HepG2 (cell line): ENCODE data around the gene ZBTB44. TPM values are rescaled to one million over a fixed set of nuclear protein-coding genes. Genes with fewer than 3 reads are reported as not detected.

Source experiments
- ATAC-seq: fragments of 200-7000 bp; cut with Tn5 transposase; 3 replicates; pipeline ENCODE4 v1.9.1; 2020; ENCODE audit warnings: mild to moderate bottlenecking, moderate library complexity
- BruUV-seq: library from RNA; stranded (reverse); fragments of 400-500 nt; replicated peaks from 2 replicates; lab custom pipeline; 2021; lab: Mats Ljungman, UMichigan
- CTCF ChIA-PET: fragments of 300-600 bp; formaldehyde crosslinking; extraction: SDS; loops from one replicate; lab custom pipeline; 2021; ENCODE audit warnings: low total read pairs, inconsistent platforms, low intra/inter-chr PET ratio; lab: Yijun Ruan, JAX
- POLR2A ChIA-PET: fragments of 350-600 bp; sonication (Branson Sonifier 250); formaldehyde crosslinking; loops from one replicate; lab custom pipeline; 2020; ENCODE audit warnings: antibody characterized with exemption, inconsistent platforms; lab: Yijun Ruan, JAX
- DNase-seq: peaks from one replicate; pipeline ENCODE4 v3.0.0-alpha.2; 2015; ENCODE audit warnings: low spot score
- FAIRE-seq: peaks from 3 replicates; lab custom pipeline; 2011; peaks lifted over from hg19 to GRCh38; lab: Jason Lieb, UNC
- H2AFZ ChIP-seq: one replicate; pipeline ENCODE4 v1.6.1; 2011; ENCODE audit warnings: low read length, inconsistent platforms
- H3K27ac ChIP-seq: fragments of 300-600 bp; 3 replicates; pipeline ENCODE4 v1.8.0; 2011; ENCODE audit warnings: mixed run types, mild to moderate bottlenecking, mixed read lengths, low read length, inconsistent platforms; ENCODE audit not compliant: insufficient read depth; ENCODE audit errors: extremely low read length
- H3K27me3 ChIP-seq, 2 experiments: fragments of 200-600 bp in 1 of 2; 2 replicates in 1 of 2; 3 replicates in 1 of 2; pipeline versions ENCODE4 v1.6.0 to v1.8.0; 2011; ENCODE audit warnings: low read length in 2 of 2, mild to moderate bottlenecking in 2 of 2, moderate library complexity in 2 of 2, inconsistent platforms in 1 of 2; ENCODE audit not compliant: insufficient read depth in 2 of 2, control insufficient read depth in 1 of 2
- H3K36me3 ChIP-seq, 2 experiments: fragments of 200-600 bp in 1 of 2; replicated peaks in 1 of 2; 2 replicates in 1 of 2; 3 replicates in 1 of 2; pipeline versions ENCODE4 v1.5.1 to v1.8.0; 2011; ENCODE audit warnings: low read length in 2 of 2, inconsistent platforms in 1 of 2; ENCODE audit not compliant: insufficient read depth in 2 of 2, control insufficient read depth in 1 of 2
- H3K4me1 ChIP-seq: 2 replicates; pipeline ENCODE4 v1.5.1; 2012; ENCODE audit warnings: low read length, inconsistent platforms; ENCODE audit not compliant: insufficient read depth
- H3K4me2 ChIP-seq: 2 replicates; pipeline ENCODE4 v1.6.0; 2011; ENCODE audit warnings: low read depth, low read length, inconsistent platforms
- H3K4me3 ChIP-seq, 3 experiments: fragments of 200-600 bp in 1 of 3; sonication (generic), shearing (Covaris generic) in 1 of 3; replicated peaks in 1 of 3; 2 replicates each; pipeline ENCODE4 v1.5.1; 2011 to 2016; ENCODE audit warnings: low read length in 3 of 3, inconsistent platforms in 2 of 3, low read depth in 2 of 3, mild to moderate bottlenecking in 2 of 3, control low read depth in 1 of 3, mixed read lengths in 1 of 3; ENCODE audit not compliant: insufficient read depth in 1 of 3
- H3K79me2 ChIP-seq: one replicate; pipeline ENCODE4 v1.6.1; 2011; ENCODE audit warnings: low read length, inconsistent platforms; ENCODE audit not compliant: insufficient read depth
- H3K9ac ChIP-seq: 2 replicates; pipeline ENCODE4 v1.6.0; 2011; ENCODE audit warnings: mild to moderate bottlenecking, low read depth, low read length, inconsistent platforms; ENCODE audit not compliant: insufficient read depth
- H3K9me3 ChIP-seq: 2 replicates; pipeline ENCODE4 v1.5.1; 2012; ENCODE audit warnings: mild to moderate bottlenecking, low read length
- H4K20me1 ChIP-seq: 2 replicates; pipeline ENCODE4 v1.6.0; 2011; ENCODE audit warnings: inconsistent platforms, mild to moderate bottlenecking, low read length, moderate library complexity; ENCODE audit not compliant: insufficient read depth
- AHR ChIP-seq: IDR thresholded peaks from 2 replicates; pipeline ENCODE4 v1.6.1; 2018; ENCODE audit warnings: missing genetic modification reagents, missing compliant biosample characterization
- BRCA1 ChIP-seq: sonication (generic); formaldehyde crosslinking; IDR thresholded peaks from 2 replicates; pipeline ENCODE4 v1.4.0; 2020; ENCODE audit warnings: missing genetic modification reagents
- CREB1 ChIP-seq, 2 experiments: fragments of 450-650 bp in 1 of 2; IDR thresholded peaks; 2 replicates each; pipeline ENCODE4 v1.6.1; 2016 to 2017; ENCODE audit warnings: control low read depth in 1 of 2, mild to moderate bottlenecking in 1 of 2, missing compliant biosample characterization in 1 of 2, missing genetic modification characterization in 1 of 2
- FOXP1 ChIP-seq, 2 experiments: fragments of 450-650 bp in 1 of 2; IDR thresholded peaks; 2 replicates each; pipeline ENCODE4 v1.6.1; 2017 to 2018; ENCODE audit warnings: antibody characterized with exemption in 1 of 2
- GRHL1 ChIP-seq: sonication (generic); formaldehyde crosslinking; conservative IDR thresholded peaks from 2 replicates; pipeline ENCODE4 v1.8.0; 2022; ENCODE audit warnings: missing genetic modification reagents
- HMG20A ChIP-seq: IDR thresholded peaks from 2 replicates; pipeline ENCODE4 v1.6.1; 2016; ENCODE audit warnings: borderline replicate concordance
- MAFK ChIP-seq, 2 experiments: IDR thresholded peaks in 1 of 2; conservative IDR thresholded peaks in 1 of 2; 2 replicates each; pipeline ENCODE4 v1.6.1; 2011; ENCODE audit warnings: improper control_type of control experiment in 2 of 2, low read length in 2 of 2
- NKX3-1 ChIP-seq: sonication (generic); formaldehyde crosslinking; IDR thresholded peaks from 2 replicates; pipeline ENCODE4 v1.5.0; 2020; ENCODE audit warnings: missing genetic modification reagents
- SP5 ChIP-seq: IDR thresholded peaks from 2 replicates; pipeline ENCODE4 v1.6.1; 2016; ENCODE audit warnings: low read depth, borderline replicate concordance
- TP53 ChIP-seq: sonication (generic); formaldehyde crosslinking; conservative IDR thresholded peaks from 2 replicates; pipeline ENCODE4 v1.4.0; 2020; ENCODE audit warnings: missing genetic modification reagents
- ZFX ChIP-seq: sonication (generic); formaldehyde crosslinking; IDR thresholded peaks from 2 replicates; pipeline ENCODE4 v1.4.0; 2020; ENCODE audit warnings: mild to moderate bottlenecking, low read depth, missing genetic modification reagents, moderate library complexity
- ZNF18 ChIP-seq: sonication (generic); formaldehyde crosslinking; IDR thresholded peaks from 2 replicates; pipeline ENCODE4 v1.8.0; 2022; ENCODE audit warnings: mild to moderate bottlenecking, missing genetic modification reagents; ENCODE audit not compliant: insufficient replicate concordance
- ZNF234 ChIP-seq: sonication (generic); formaldehyde crosslinking; conservative IDR thresholded peaks from 2 replicates; pipeline ENCODE4 v1.5.1; 2020; ENCODE audit warnings: mild to moderate bottlenecking, missing genetic modification reagents
- ZNF256 ChIP-seq: sonication (generic); formaldehyde crosslinking; conservative IDR thresholded peaks from 2 replicates; pipeline ENCODE4 v1.4.0; 2020; ENCODE audit warnings: missing genetic modification reagents
- ZNF382 ChIP-seq: sonication (generic); formaldehyde crosslinking; IDR thresholded peaks from 2 replicates; pipeline ENCODE4 v1.5.0; 2020; ENCODE audit warnings: missing genetic modification reagents, mild to moderate bottlenecking, borderline replicate concordance
- ZNF597 ChIP-seq: sonication (generic); formaldehyde crosslinking; IDR thresholded peaks from 2 replicates; pipeline ENCODE4 v1.5.0; 2020; ENCODE audit warnings: missing genetic modification reagents
- WGBS: methylation state at CpG from one replicate; pipeline ENCODE4 v1.1.6; 2017; ENCODE audit warnings: low lambda C conversion rate; 5-methylcytosine and 5-hydroxymethylcytosine counted together
- in situ Hi-C: cut with HindIII; loops from 2 replicates; pipeline ENCODE4 v1.10.0; 2017; ENCODE audit warnings: low pct_unique_long_range_greater_than_20kb; ENCODE audit not compliant: extremely low pct_ligation_motif_present
- intact Hi-C: fragments of 100-400 bp; cut with micrococcal nuclease; formaldehyde crosslinking; loops from one replicate; pipeline ENCODE4 v1.10.0; 2022; ENCODE audit not compliant: unreplicated experiment
- polyA plus RNA-seq, 8 experiments: library from polyadenylated mRNA; depleted of rRNA in 3 of 8; stranded (reverse) in 7 of 8; unstranded in 1 of 8; fragments of >200 nt; fragmentation: Illumina TruSeq in 4 of 8; extraction: Trizol in 4 of 8; gene quantifications; 2 replicates each; pipeline versions ENCODE4 v1.2.1 to v1.2.3, GENCODE V29; 2011 to 2016; ENCODE audit warnings: low read depth in 4 of 8, missing spikeins in 1 of 8, mixed read lengths in 1 of 8; ENCODE audit not compliant: insufficient read depth in 1 of 8
- total RNA-seq, 5 experiments: library from RNA; depleted of rRNA; stranded (reverse); fragments of >200 nt; fragmentation: Illumina TruSeq; extraction: Trizol; gene quantifications; 2 replicates each; pipeline ENCODE4 v1.2.3, GENCODE V29; 2016; ENCODE audit warnings: low read depth in 1 of 5
- TF ChIP-seq, protein P1 (sequence below): sonication (generic); formaldehyde crosslinking; IDR thresholded peaks from 2 replicates; pipeline ENCODE4 v1.5.0; 2020; ENCODE audit warnings: missing genetic modification reagents
- TF ChIP-seq, protein P2 (sequence below): sonication (generic); formaldehyde crosslinking; IDR thresholded peaks from 2 replicates; pipeline ENCODE4 v1.5.0; 2020; ENCODE audit warnings: missing genetic modification reagents
- TF ChIP-seq, protein P3 (sequence below): IDR thresholded peaks from 2 replicates; pipeline ENCODE4 v1.6.1; 2012; ENCODE audit warnings: inconsistent platforms

Gene ZBTB44
- total and polyA plus RNA-seq, 2 of the 13 experiments (the other 11 are each of a cell fraction or from before 2014, with no cell fraction given): 22.8 to 23.6 TPM

GRCh38 chr11:130246270-130246669 is 68.4 kb downstream of the ZBTB44 start:
- ChIA-PET POLR2A (no interaction called here), CTCF (no interaction called here)
- H3K4me2 ChIP-seq: no peak overlapping the region
- no peak for FAIRE-seq
- H3K79me2 ChIP-seq: no peaks in the 10 kb centered on the region
- H3K27me3 ChIP-seq: no peaks in the 10 kb centered on the region
- peaks cover 10% of the 10 kb centered on the region; the same call in 1 of the 2 replicates for H3K4me1 ChIP-seq
- in situ Hi-C loops (no loop called here), intact Hi-C loops (no loop called here)
- no peak overlapping the region for H3K9ac ChIP-seq
- no peak overlapping the region for H2AFZ ChIP-seq
- 93% methylated on average over 1 of the region's 1 CpG for WGBS
- H3K36me3 ChIP-seq: 0 out of 5 replicates have a peak, but pooled peaks cover 0 to 5% of the 10 kb centered on the region in 2 experiments
- TF ChIP-seq ZNF256: no peak
- no peak for TF ChIP-seq GRHL1
- TF ChIP-seq ZNF597 (CRISPR knock-in tag): no peak
- TF ChIP-seq ZNF18 (CRISPR knock-in tag): no peak
- no peak for TF ChIP-seq HMG20A (CRISPR knock-in tag)
- no peak for TF ChIP-seq ZNF234
- no peak for TF ChIP-seq CREB1 (IDR thresholded peaks at IDR 0.05)
- no peak for TF ChIP-seq CREB1 (CRISPR knock-in tag; IDR thresholded peaks at IDR 0.05)
- TF ChIP-seq MAFK (conservative IDR thresholded peaks at IDR 0.05 in 1 of 2, IDR thresholded peaks at IDR 0.05 in 1 of 2; ENCODE audit: low read length in 2 of 2): no peak
- TF ChIP-seq ZNF382 (CRISPR knock-in tag): no peak
- TF ChIP-seq, protein P1, sequence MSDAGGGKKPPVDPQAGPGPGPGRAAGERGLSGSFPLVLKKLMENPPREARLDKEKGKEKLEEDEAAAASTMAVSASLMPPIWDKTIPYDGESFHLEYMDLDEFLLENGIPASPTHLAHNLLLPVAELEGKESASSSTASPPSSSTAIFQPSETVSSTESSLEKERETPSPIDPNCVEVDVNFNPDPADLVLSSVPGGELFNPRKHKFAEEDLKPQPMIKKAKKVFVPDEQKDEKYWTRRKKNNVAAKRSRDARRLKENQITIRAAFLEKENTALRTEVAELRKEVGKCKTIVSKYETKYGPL (CRISPR knock-in tag): no peak
- TF ChIP-seq AHR (CRISPR knock-in tag): no peak
- TF ChIP-seq ZFX: no peak
- TF ChIP-seq NKX3-1 (CRISPR knock-in tag): no peak
- TF ChIP-seq TP53 (CRISPR knock-in tag): no peak
- no peak for TF ChIP-seq SP5 (CRISPR knock-in tag)
- TF ChIP-seq, protein P2, sequence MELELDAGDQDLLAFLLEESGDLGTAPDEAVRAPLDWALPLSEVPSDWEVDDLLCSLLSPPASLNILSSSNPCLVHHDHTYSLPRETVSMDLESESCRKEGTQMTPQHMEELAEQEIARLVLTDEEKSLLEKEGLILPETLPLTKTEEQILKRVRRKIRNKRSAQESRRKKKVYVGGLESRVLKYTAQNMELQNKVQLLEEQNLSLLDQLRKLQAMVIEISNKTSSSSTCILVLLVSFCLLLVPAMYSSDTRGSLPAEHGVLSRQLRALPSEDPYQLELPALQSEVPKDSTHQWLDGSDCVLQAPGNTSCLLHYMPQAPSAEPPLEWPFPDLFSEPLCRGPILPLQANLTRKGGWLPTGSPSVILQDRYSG (CRISPR knock-in tag): no peak
- TF ChIP-seq BRCA1 (CRISPR knock-in tag): no peak
- TF ChIP-seq, protein P3, sequence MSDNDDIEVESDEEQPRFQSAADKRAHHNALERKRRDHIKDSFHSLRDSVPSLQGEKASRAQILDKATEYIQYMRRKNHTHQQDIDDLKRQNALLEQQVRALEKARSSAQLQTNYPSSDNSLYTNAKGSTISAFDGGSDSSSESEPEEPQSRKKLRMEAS: no peak
- TF ChIP-seq FOXP1 (IDR thresholded peaks at IDR 0.05): no peak
- no peak for TF ChIP-seq FOXP1 (CRISPR knock-in tag; IDR thresholded peaks at IDR 0.05)
- H3K9me3 ChIP-seq: no peaks in the 10 kb centered on the region
- no peak for DNase-seq
- no peaks in the 10 kb centered on the region for H4K20me1 ChIP-seq
- no peak overlapping the region for H3K27ac ChIP-seq
- H3K4me3 ChIP-seq: no peak overlapping the region
- ATAC-seq: no peak
- BruUV-seq: no TSS peak
